Endothelial cell (in vitro differentiated cells): ENCODE results near the gene PSMA6. TPM values are rescaled to one million over a fixed set of nuclear protein-coding genes. Genes with fewer than 3 reads are reported as not detected.
A peak's percentile ranks its signal among the peaks of the same experiment; 100 is the strongest.

Experiments
- DNase-seq: peaks from one replicate; pipeline ENCODE4 v3.0.0; 2021; ENCODE audit warnings: low spot score
- H3K27ac Mint-ChIP-seq: one replicate; pipeline ENCODE4 v1.8.0; 2021; ENCODE audit warnings: mixed read lengths, inconsistent platforms; ENCODE audit not compliant: unreplicated experiment
- H3K27me3 Mint-ChIP-seq: one replicate; pipeline ENCODE4 v1.8.0; 2021; ENCODE audit warnings: mild to moderate bottlenecking, moderate library complexity, mixed read lengths, inconsistent platforms; ENCODE audit not compliant: unreplicated experiment
- H3K36me3 Mint-ChIP-seq: one replicate; pipeline ENCODE4 v1.8.0; 2021; ENCODE audit warnings: mild to moderate bottlenecking, low read depth, mixed read lengths, inconsistent platforms; ENCODE audit not compliant: unreplicated experiment
- H3K4me1 Mint-ChIP-seq: one replicate; pipeline ENCODE4 v1.8.0; 2021; ENCODE audit warnings: mild to moderate bottlenecking, mixed read lengths, inconsistent platforms; ENCODE audit not compliant: unreplicated experiment
- H3K4me3 Mint-ChIP-seq: one replicate; pipeline ENCODE4 v1.8.0; 2021; ENCODE audit warnings: mild to moderate bottlenecking, mixed read lengths, inconsistent platforms; ENCODE audit not compliant: unreplicated experiment
- H3K9me3 Mint-ChIP-seq: one replicate; pipeline ENCODE4 v1.8.0; 2021; ENCODE audit warnings: mixed read lengths, inconsistent platforms; ENCODE audit not compliant: unreplicated experiment
- total RNA-seq: library from RNA; stranded (reverse); fragmentation: NEBNext Ultra II Directional; extraction: Animal tissue kit (Norgen Biotek cat#: 25700); gene quantifications from one replicate; pipeline ENCODE4 v1.2.1, GENCODE V29; 2021; ENCODE audit not compliant: unreplicated experiment
- TF ChIP-seq, protein P1 (sequence below): fragments of 200-600 bp; sonication (generic); IDR thresholded peaks from one replicate; pipeline ENCODE4 v1.5.0; 2021; ENCODE audit warnings: antibody characterized with exemption; ENCODE audit not compliant: unreplicated experiment

Gene PSMA6
- total RNA-seq, 1 donor from 2014 or later, result 160 TPM

DNA sequence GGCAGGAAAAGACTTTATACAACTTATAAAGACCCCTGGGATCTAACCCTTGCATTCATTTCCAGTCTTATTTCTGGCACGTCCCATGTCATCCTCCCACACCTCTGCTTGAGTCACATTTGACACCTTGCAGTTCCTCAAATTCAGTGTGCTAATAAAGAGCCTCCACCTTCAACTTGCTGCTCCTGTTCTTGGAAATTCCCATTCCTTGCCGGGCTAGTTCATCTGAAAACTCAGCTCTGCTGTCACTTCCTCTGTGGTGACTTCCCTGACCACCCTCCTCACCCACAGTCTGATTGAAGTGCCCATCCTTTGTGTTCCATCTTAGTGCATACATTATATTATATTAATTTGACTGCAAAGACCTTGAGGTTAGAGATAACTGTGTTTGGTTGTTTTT, 37.4 kb upstream of the PSMA6 start:
- Mint-ChIP-seq H3K27ac (no peak overlapping the region), H3K4me3 (peak overlapping the region; percentile 53), H3K27me3 (peaks cover 3% of the 10 kb centered on the region), H3K4me1 (peaks cover 16% of the 10 kb centered on the region), H3K9me3 (no peaks in the 10 kb centered on the region), H3K36me3 (peaks cover 3% of the 10 kb centered on the region)
- TF ChIP-seq, protein P1, sequence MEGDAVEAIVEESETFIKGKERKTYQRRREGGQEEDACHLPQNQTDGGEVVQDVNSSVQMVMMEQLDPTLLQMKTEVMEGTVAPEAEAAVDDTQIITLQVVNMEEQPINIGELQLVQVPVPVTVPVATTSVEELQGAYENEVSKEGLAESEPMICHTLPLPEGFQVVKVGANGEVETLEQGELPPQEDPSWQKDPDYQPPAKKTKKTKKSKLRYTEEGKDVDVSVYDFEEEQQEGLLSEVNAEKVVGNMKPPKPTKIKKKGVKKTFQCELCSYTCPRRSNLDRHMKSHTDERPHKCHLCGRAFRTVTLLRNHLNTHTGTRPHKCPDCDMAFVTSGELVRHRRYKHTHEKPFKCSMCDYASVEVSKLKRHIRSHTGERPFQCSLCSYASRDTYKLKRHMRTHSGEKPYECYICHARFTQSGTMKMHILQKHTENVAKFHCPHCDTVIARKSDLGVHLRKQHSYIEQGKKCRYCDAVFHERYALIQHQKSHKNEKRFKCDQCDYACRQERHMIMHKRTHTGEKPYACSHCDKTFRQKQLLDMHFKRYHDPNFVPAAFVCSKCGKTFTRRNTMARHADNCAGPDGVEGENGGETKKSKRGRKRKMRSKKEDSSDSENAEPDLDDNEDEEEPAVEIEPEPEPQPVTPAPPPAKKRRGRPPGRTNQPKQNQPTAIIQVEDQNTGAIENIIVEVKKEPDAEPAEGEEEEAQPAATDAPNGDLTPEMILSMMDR, result no peak
- DNase-seq, result no peak

DNA sequence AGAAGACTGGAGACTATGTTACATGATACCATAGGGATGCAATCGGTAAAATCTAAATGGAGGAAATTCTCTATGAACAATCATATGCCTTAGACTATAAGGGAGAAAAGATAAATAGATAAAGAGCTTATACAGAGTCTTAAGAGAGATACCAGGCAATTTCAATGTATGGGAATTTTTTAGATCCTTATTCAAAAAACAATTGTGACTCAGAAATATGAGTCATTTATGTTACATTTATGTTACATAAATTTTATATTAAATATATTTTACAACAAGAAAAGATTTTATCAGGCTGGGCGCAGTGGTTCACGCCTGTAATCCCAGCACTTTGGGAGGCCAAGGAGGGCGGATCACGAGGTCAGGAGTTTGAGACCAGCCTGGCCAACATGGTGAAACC, 36.5 kb upstream of the PSMA6 start:
- Mint-ChIP-seq H3K27me3 (peaks cover 3% of the 10 kb centered on the region), H3K4me1 (peaks cover 10% of the 10 kb centered on the region), H3K27ac (no peak overlapping the region), H3K4me3 (no peak overlapping the region), H3K9me3 (no peaks in the 10 kb centered on the region), H3K36me3 (peaks cover 8% of the 10 kb centered on the region)
- TF ChIP-seq, protein P1, result no peak
- no peak for DNase-seq

DNA sequence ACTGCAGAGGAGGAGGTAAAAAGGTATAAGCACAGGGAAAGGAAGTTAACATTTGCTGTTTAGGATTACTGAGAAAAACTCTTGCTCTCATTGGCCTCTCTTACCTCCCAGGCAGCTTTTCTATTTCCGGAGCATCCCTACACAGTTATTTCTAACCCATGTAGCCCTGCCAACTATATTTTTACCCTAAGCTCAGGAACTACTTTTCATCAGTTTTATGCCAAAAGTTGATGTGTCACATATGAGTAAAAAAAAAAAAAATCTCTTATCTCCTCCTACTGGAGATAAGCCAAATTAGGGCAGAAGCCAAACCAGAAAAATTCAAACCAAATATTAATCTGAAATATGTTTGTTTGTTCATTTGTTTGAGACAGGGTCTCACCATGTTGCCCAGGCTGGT, 34.4 kb upstream of the PSMA6 start:
- Mint-ChIP-seq H3K36me3 (peaks cover 12% of the 10 kb centered on the region), H3K27ac (no peak overlapping the region), H3K4me1 (peaks cover 10% of the 10 kb centered on the region), H3K4me3 (no peak overlapping the region), H3K27me3 (peaks cover 3% of the 10 kb centered on the region), H3K9me3 (no peaks in the 10 kb centered on the region)
- TF ChIP-seq, protein P1, result no peak
- DNase-seq, result no peak

DNA sequence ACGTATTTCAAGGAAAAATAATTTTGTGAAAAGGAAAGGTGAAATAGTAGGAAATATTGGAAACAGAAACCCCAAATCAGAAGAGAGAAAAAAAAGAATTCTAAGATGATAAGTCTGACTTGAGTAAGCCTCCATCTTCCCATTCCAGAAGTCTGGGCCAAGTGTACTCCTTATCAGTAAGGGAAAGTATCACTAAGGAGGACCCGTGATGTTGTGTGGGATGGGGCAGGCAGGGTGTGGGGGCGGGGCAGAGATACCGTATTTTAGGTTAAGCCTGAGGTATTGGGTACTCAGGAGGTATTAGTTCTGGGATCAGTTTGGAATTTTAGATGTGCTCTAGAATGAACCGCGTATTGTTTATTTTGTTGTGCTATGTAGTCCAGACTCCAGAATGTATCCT, 33.8 kb upstream of the PSMA6 start:
- no peak for DNase-seq
- peaks cover 12% of the 10 kb centered on the region for H3K36me3 Mint-ChIP-seq
- no peaks in the 10 kb centered on the region for H3K27me3 Mint-ChIP-seq
- TF ChIP-seq, protein P1, result no peak
- no peaks in the 10 kb centered on the region for H3K9me3 Mint-ChIP-seq
- H3K4me3 Mint-ChIP-seq, result no peak overlapping the region
- H3K27ac Mint-ChIP-seq, result no peak overlapping the region
- peaks cover 10% of the 10 kb centered on the region for H3K4me1 Mint-ChIP-seq

DNA sequence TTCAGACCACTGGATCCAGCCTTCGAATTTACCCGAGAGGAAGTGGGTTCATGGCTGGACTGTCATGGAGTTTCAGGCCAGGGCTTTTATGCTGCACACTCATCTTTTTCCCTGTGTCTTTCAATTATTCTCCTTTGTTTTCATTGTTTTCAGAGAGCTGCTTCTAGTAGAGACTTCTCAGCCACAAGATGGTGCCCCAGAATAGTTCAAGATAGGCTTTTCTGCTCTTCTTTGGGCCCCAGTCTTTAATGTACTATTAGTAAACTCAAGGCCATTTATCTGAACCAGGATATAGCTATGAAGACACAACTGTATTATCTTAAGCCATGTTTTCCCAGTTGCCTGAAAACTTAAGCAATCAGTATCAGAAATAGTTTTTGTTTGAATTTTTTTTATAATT, 30.4 kb upstream of the PSMA6 start:
- no peak for DNase-seq
- peak overlapping the region; percentile 18 for H3K4me3 Mint-ChIP-seq
- H3K9me3 Mint-ChIP-seq, result no peaks in the 10 kb centered on the region
- H3K27me3 Mint-ChIP-seq, result no peaks in the 10 kb centered on the region
- H3K36me3 Mint-ChIP-seq, result peaks cover 12% of the 10 kb centered on the region
- no peak overlapping the region for H3K27ac Mint-ChIP-seq
- H3K4me1 Mint-ChIP-seq, result peaks cover 7% of the 10 kb centered on the region
- TF ChIP-seq, protein P1, result no peak
